ENCODE measurements around the gene MPC1L. TPM values are rescaled to one million over a fixed set of nuclear protein-coding genes. Genes with fewer than 3 reads are reported as not detected.

Gene MPC1L
- total and polyA plus RNA-seq, 2 of the 4 experiments (the other 2 are of a cell fraction): not detected

DNA sequence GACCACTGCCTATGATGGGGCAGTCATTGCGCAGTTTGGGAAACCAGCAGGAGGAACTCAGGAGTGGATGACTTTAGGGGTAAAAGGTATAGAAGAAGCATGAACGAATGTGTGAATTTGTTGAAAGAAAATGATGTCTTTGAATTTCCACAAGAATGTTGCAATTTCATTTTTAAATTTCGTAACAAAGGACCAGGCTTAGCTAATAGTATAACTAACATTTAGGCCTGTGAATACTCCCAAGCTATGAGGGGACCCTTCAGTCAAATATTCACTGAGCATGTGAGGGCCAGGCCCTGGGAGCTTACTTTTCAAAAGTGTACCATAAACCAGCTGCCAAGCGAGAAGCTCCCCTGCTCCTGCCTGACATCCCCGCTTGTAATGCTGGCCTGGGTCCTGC lies 5.3 kb downstream of the MPC1L start:
- Histone ChIP-seq H4K20me1 (ENCODE audit: insufficient read depth, low read length) (no peaks in the 10 kb centered on the region), H2BK20ac (ENCODE audit: low read depth, low read length) (no peak overlapping the region), H3K36me3 (ENCODE audit: control insufficient read depth, insufficient read depth, low read length) (peaks cover 24% of the 10 kb centered on the region), H2BK15ac (ENCODE audit: low read depth, low read length) (no peak overlapping the region), H3K4me2 (ENCODE audit: low read depth, low read length) (no peak overlapping the region), H2BK5ac (ENCODE audit: low read depth, low read length, poor library complexity, severe bottlenecking) (no peak overlapping the region), H3K23ac (ENCODE audit: low read depth, low read length) (no peak overlapping the region), H2AFZ (replicated peaks; ENCODE audit: low read length, poor library complexity) (no peak overlapping the region), H2BK120ac (ENCODE audit: low read depth, low read length) (no peak overlapping the region), H4K91ac (ENCODE audit: insufficient read depth, low read depth, low read length) (no peak overlapping the region), H3K56ac (ENCODE audit: extremely low read depth, insufficient read depth, low read length) (no peak overlapping the region), H3K27ac (ENCODE audit: insufficient read depth, low read length) (no peak overlapping the region), H2AK9ac (replicated peaks; ENCODE audit: low read depth, low read length, poor library complexity) (no peak overlapping the region), H3K9me3 (ENCODE audit: control insufficient read depth, insufficient read depth, low read length) (peaks cover under 1% of the 10 kb centered on the region; the same call in 1 of the 2 replicates), H2AK5ac (ENCODE audit: low read depth, low read length) (no peak overlapping the region), H4K5ac (ENCODE audit: low read depth, low read length) (no peak overlapping the region), H3K18ac (ENCODE audit: low read depth, low read length) (no peak overlapping the region), H3K4ac (ENCODE audit: low read depth, low read length) (no peak overlapping the region), H3K9ac (ENCODE audit: low read depth, low read length) (no peak overlapping the region), H3K9me1 (ENCODE audit: insufficient read depth, low read length) (no peaks in the 10 kb centered on the region), H4K8ac (ENCODE audit: low read depth in 2 of 2, low read length in 2 of 2) (no peak overlapping the region), H3K79me1 (ENCODE audit: low read depth in 1 of 2, low read length in 2 of 2) (no peaks in the 10 kb centered on the region), H3K27me3 (ENCODE audit: control insufficient read depth, insufficient read depth, low read length) (peaks cover 8% of the 10 kb centered on the region; the same call in 1 of the 2 replicates), H3K4me3 (ENCODE audit: insufficient read depth, low read depth, low read length) (no peak overlapping the region), H3K4me1 (ENCODE audit: control insufficient read depth, insufficient read depth, low read length) (peaks cover 2% of the 10 kb centered on the region; the same call in 1 of the 2 replicates), H3K14ac (replicated peaks; ENCODE audit: low read depth, low read length) (no peak overlapping the region)
- intact Hi-C loops (cut with micrococcal nuclease) (no loop called here), in situ Hi-C loops (cut with MboI; ENCODE audit: low sequenced_read_pairs) (no loop called here), dilution Hi-C loops (cut with HindIII; ENCODE audit: low sequenced_read_pairs, unreplicated experiment) (no loop called here)
- TF ChIP-seq CEBPB (IDR thresholded peaks at IDR 0.05; ENCODE audit: low read depth, low read length): peak; percentile 49; the same call in 1 of the 2 replicates
- no peak for TF ChIP-seq MAFK (IDR thresholded peaks at IDR 0.05; ENCODE audit: low read depth, low read length)
- CTCF ChIA-PET: interaction anchor here (1.0 kb wide), 2 partner anchors 12 to 85 kb away, joined by 3 read pairs; no protein-coding TSS in a partner anchor
- ATAC-seq (ENCODE audit: low read depth): no peak
- BruUV-seq (replicated peaks): no TSS peak
- 82% methylated on average over 2 of the region's 5 CpGs; no CpG with 5 or more reads in 1 of the 2 experiments for WGBS, 2 experiments (ENCODE audit: extremely low coverage in 2 of 2, insufficient read length in 1 of 2)
- POLR2A ChIA-PET (ENCODE audit: unreplicated experiment): no interaction called here
- DNase-seq: no peak

Data from IMR-90 (cell line).